HUDEP-2 (cell line): ENCODE measurements around the gene OR9A2.

ENCODE experiments used
- DNase-seq, 76 experiments: peaks; one replicate each; lab custom pipeline; 2025; ENCODE audit not compliant: unreplicated experiment in 76 of 76; lab: John Stamatoyannopoulos, UW

The OR9A2 gene

DNA sequence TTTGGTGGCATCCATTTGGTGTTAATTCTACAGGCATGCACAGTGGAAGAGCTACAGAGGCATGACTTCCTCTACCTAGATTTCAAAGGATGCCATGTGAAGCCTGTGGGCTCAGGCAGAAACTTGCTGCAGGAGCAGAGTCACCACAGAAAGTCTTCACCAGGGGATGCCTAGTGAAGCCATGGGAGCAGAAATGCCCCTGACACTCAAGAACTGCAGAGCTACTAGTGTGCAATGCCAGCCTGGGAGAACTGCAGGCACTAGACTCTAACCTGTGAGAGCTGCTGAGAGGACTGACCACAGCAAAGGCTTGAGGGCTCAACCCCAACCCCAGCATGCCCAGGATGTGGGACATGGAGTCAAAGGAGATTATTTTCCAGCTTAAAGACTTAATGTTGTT, 3.9 kb downstream of the OR9A2 start:
- no peak for DNase-seq

DNA sequence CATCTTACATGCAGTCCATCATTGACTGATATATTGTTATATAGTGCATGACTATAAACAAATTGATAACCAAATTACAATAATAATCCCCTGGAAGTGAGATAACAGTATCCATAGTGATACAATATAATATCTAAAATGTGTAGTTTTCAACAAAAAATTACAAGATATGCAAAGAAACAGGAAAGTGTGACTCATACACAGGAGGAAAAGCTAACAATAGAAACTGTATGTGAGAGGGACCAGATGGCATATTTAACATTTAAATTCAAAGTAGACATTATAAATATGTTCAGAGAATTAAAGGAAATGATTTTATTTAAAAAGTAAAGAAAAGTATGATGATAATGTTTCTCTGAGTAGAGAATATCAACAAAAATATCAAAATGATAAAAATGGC, 8.0 kb downstream of the OR9A2 start:
- DNase-seq: no peak

DNA sequence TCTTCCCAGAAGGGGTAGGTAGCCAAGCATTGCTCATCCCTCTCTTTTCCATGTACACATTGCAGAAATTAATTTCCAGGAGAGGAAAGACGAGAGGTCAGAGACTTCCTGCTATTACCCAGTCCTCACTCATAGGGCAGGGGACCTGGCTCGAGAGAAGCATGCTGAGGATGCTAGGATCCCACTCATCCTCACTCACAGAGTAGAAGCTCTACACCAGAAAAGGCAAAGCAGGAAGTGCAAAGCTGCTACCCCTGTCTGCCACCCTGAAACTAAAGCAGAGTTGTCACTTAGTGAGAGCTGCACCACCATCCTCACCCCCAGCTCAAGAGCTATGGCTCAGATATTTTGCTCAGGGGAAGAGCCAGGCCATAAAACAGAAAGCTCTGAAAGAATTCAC, 9.9 kb downstream of the OR9A2 start:
- no peak for DNase-seq

DNA sequence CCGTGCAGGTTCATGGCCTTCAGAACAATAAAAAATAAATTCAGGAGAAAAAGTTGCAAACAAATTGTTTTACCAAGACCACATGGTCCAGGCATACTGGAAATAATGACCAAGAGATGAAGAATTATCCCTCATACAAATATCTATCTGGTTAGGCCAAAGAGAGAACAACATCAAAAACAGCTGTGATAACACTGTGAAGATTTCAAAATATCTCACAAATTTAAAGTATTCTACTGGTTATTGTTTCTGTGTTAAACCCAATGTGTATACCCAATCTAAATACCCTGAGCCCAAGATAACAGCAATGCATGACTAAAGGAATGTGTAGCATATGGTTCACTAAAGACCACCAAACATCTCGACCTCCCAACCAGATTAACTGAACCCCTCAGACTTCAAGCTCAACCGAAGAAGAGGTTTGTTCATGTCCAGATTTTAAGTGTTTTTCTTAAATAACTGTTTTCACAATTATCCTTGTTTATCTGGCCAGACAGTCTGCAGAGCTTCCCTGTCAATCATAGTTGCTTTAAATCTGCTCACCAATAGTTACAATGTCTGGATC, 10.9 kb downstream of the OR9A2 start:
- DNase-seq: no peak

DNA sequence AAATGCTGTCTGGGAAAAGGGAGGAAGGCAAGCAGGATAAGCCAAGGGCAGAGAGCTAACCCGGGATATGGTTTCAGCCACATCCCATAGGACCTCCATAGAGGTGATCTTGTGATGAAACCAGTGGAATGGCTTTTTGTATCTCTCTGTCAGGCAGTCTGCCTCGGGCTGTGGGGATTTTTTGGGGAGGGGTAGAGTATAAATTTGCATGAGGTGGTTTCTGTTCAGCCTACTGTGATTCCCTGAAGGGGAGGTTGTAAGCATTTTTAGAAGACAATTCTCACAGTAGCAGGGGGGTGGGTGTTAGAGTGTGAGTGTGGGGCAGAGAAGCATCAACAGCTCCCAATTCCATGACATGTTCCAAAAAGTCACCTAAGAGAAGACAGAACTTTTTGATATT, 11.8 kb downstream of the OR9A2 start:
- DNase-seq: no peak

DNA sequence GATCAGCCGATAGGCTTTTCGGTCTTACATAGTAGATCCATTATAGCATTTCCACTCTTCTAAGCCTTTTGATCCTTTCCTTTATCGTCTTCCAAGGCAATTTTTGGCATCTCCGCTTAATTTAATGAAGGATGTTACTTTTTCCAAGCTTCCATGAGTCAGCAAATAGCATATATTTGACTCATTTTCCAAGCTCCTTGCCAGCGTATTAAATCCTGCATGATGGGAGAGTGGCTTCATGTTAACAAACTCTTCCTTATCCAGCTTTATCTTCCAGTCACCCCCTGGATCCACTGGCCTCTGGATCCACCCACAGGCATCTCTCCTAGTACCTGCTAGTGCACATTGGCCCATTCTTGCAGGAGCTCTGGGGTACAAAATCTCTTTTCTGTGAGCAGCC, 13.0 kb downstream of the OR9A2 start:
- DNase-seq: no peak

DNA sequence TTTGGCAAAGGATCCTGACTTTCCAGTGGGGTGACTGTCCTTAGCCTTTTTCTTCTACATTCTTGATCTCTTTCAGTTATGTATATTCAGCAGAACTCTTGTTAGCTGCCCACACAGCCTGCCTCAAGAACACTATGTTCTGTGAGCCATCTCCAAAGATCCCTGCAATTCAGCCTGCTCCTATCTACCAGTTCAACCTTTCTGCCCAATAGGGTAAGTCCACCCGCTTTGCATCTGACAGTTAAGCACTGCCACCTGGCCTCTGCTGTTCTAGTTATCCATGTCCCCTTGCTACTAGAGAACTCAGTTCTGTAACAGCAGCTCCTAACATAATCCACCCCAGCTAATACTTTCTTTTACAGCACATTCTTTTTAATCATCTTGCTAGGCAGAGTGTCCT, 13.5 kb downstream of the OR9A2 start:
- DNase-seq: no peak

DNA sequence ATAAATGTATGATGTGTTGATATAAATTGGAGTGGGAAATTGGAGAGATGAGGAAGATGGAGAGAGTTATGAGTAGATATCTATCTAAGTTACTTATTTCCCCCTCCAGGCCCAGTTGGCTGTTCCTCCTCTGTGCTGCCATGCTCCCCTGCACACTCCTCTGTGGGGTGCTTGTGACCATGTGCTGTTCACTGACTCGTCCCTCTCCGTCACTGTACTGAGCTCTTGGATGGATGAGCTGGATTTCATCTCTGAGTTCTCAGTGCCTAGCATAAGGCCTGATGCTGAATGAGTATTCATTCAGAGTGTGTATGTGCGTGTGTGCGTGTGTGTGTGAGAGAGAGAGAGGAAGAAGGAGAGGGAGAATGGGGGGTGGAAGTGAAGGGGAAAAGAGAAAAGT, 14.5 kb downstream of the OR9A2 start:
- no peak for DNase-seq

DNA sequence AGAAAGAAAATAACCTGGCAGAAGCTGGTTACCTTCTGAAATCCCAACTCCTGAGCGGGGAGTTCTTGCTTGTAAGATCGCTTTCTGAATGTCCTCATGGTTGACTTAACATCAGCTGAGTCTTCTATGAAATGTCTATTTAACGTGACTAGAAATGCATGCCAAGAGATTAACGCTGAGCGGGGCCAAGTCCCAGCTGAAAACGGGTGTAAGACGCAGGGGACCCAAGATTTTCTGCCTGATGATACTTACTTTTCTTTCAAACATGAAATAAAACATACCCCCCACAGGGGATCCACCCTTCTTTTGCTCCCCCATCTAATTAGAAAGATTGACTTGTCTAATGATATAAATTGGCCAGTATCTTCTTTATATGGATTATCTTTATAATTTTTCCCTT, 14.9 kb downstream of the OR9A2 start:
- no peak for DNase-seq

DNA sequence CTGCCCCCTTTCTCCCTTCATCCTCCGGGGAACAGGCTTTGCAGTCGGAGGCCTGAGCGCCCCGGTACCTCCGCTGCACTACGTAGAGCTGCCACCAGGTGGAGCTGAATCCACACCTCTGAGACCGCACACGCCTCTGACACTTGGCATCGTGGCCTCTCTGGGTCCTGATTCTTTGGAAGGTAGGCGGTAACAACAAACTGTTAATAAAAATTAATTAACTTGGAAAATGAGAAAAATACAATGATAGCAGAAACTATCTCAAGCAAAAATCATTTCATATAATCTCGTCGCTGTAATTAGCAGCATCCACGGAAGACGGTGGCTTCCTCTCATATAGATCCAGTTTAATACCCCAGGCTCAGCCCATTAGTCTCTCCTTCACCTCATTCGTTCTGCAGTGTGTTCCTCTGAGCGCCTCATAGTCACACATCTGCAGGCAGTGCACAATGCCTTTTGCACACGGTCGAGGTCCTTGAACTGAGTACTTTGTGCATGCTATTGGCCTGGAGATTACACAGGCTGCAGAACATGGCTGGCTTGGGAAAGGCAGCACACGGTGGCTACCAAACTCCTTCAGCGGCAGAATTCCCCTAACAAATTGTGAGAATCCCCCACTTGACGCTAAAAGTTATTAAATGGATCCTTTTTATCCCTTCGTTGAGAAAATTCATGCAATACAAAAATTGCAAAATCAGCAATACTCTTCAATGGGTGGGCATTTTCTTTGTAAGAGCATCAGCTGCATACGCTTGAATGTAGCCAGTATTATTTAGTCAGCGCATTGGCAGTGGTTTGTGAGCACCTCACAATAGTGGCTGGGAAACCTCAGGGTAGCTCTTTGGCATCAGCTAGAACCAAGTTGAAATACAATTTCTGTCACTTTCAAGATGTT, 18.7 kb downstream of the OR9A2 start:
- peak in 65 of 76 experiments; percentile 5 to 79 (median 50) for DNase-seq

DNA sequence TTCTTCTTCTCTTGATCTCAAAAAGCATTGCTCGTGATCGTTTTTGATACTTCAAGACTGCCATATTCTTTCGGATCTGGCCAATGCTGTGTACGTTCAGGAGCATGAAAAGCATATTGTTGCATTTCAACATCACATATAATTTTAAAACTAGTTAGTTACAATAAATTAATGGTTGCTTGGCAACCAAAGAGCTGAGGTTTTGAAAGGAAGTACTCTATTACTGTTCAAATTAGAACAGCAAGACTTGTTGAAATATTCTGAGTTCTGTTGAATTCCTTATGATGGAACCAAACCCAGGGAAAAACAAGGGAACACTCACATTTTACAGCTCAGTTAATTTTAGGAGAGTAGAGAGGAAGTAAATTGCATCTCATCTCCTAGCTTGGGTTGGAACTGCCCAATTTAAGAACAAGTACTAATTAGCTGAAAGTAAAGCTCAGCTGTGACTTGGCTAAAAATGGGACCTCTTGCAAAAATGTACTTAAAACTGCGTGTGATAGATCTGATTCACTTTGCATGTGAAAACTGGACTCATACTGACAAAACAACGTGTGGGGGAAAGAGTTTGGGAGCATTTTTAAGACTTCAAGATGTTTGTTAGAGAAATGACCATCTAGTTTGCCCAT, 21.2 kb downstream of the OR9A2 start:
- DNase-seq: no peak

DNA sequence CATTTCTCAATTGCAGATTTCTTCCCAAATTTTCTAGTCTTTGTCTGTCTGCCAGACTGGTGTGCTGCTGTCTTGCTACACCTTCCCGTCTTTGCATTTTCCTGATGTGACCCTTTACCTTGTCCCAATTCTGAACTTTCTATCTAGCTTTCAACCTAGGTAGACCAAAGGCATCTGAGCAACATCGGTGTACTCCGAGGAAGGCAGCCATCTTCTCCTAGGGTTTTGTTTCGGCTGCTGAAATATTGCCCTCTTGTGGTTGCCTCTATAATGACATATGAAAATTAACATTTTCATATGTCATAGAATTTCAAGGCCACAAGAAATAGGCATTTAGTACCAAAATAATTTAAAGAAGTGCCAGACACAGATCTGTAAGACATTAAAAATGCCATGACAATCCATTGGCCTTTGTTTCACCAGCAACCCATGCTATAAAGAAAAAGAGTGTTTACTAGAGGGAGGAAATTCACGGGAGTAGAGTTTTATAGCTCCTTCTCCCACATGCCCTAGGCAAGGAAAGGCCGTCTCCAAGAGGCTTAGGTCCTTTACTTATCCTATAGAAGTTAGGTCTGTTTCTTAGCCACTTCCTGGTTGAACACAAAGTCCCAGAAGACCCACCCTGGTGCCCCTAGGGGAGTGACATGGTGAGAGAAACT, 23.4 kb downstream of the OR9A2 start:
- peak in 40 of 76 experiments; percentile 2 to 62 (median 30) for DNase-seq

DNA sequence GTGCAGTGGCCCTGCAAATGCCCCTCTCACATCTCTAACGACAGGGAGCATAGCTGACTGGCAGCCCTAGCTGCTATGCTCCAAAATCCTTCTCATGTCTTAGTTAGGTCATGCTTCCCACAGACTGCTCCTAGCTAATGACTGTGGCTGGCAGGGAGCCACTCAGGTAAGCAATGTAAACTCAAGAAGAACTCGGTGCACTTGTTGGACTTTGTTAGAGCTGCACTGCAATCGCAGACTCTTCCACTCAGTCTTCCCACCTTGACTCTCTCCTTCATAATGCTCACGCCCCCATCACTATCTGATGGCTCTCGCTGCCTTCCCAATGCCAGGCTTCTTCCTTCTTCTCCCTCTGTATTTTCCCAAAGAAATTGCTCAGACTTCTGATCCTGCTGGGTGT, 24.0 kb downstream of the OR9A2 start:
- no peak for DNase-seq

DNA sequence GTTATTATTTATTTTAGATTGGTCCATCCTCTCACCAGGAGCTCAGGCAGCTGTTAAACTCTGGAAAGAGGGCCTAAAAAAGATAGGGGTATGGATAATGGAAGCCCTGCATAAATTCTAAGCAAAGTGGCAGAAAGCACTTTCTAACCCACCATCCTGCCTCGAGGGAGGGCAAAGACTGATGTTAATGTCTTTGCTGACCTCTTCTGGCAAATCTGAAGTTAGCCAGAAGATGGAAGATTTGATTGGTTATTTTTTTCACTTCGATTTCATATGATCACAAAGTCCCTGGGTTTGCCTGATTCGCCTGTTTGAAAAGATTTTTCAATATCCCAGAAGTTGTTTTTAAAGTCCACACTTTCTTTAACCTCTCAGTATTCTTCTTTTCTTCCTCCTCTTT, 24.8 kb downstream of the OR9A2 start:
- DNase-seq: peak in 31 of 76 experiments; percentile 4 to 62 (median 30)

DNA sequence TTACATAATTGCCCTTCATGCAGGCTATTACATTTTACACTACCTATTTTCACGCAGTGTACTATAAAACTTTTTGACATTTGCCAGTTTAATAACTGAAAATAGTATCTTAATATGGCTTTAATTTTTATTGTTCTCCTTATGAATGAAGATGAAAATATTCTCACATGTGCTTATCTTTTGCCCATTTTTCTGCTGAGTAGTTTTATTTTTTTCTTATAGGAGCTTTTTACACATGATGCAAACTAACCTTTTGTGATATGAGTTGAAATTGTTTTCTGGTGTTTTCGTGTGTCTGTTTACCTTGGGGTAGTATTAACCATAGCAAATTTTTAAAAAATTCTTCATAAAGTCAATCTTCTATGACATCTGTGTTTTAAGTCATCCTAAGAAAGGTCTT, 26.3 kb downstream of the OR9A2 start:
- DNase-seq: no peak

DNA sequence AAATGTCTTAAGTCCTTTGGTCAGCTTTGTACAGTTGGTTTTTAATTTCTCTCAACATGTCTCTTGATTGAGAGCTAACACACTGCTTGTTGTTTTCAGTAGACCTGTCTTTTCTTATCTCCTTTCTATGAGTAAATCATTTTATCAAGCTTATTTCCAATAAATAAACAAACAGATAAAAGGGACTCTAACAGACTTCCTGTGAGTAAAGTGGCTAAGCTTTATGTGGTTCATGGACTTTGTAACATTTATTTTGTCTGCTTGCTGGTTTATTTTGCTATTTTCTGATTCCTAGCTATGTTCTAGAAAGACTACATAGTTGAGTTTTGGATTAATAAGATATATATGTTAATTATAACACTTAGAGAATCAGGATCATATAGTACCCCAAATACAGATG, 27.1 kb downstream of the OR9A2 start:
- DNase-seq: no peak

DNA sequence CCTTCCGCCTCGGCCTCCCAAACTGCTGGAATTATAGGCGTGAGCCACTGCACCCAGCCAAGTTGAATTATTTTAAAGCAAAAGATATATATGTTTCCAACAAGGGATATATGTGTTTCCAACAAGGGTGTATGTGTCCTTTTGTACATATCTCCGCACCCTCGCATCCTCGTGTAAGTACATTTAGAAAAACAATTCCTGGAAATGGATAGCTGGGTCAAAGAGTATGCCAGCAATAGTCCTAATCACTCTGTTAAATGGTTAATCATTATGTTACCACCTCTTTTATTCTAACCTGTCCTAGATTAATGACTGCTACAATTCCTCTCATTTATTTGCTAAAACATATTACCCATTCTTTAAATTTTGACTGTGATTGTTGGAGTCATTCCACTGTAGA, 28.0 kb downstream of the OR9A2 start:
- DNase-seq: no peak

DNA sequence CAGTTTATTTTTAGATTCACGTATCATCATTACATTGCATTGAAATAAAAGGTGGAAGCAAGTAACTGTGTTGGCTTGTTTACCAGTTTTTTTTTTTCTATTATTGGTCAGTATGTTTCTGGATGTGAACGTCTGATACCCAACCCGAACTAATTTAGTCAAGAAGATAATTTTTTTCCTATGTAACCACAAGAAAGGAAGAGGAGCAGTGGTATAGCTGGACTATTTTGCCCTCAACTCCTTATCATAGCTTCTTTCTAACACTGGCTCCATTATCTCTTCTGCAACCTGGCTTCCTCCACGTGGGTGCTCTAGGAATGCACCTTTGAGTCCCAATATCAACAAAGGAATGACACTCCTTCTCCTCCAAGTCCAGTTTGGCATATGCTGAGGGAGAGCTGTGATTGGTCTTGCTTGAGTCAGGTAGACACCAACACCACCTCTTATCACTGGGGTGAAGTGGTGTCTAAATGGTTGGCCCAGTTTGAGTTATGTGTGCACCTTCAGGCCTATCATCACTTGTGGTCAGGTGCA, 29.4 kb downstream of the OR9A2 start:
- peak in 2 of 76 experiments; percentile 2 to 6 for DNase-seq

DNA sequence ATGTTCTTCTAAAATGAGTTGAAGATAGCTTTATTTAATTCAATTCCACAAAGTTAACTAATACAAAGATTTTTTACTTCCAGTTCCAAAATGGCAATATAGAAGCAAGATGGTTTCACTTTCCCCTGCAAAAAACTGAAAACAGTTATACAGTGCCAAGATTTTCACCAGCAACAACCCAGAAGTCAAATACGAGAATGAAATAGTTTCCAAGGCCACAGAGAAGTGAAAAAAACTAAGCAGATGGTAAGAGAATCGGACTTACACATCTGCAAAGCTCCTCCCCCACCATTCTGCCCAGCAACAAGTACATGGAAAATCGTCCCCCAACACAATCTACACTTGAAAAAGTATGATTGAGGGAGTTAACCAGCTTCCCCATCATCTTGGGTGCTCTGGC, 34.5 kb downstream of the OR9A2 start:
- DNase-seq: no peak

DNA sequence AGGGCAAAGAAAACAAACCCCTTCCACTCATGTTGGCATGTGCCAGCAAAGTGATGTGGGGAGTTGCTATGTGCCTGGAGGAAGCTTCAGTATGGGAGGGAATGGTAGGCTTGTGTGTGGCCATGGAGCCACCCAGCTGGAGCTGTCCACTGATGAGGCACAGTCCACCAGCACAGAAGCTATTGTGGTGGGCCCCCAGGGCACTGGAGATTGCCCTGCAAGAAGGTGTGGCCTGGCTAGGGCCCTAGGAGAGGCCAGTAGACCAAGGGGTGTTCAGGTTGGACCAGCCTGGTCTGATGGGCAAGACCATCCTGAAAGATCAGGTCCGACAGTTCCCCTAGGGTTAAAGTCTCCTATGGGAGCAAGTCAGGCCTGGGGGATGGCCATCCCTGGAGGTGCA, 42.6 kb downstream of the OR9A2 start:
- DNase-seq: no peak

DNA sequence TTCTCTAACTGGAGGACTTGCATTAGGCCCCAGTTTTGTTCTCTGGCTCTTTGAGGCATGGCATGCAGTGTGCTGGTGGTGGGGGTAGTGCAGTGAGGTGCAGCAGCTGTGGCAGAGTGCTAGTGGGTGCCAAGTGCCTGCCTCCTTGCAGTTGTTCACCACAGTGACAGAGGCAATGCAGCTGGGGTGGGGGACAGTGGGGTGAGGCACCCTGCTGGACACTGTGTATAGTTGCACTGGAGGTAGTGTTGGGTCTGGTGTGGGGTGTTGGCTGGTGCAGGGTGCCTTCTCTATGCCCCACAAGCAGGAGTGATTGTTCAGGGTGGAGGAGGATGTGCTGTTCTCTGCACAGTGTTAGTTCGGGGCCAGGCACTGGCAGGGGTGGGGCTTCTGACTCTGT, 43.1 kb downstream of the OR9A2 start:
- DNase-seq: peak in 10 of 76 experiments; percentile 1 to 38 (median 6)
